ENCODE results near the gene PPM1E. TPM values are rescaled to one million over a fixed set of nuclear protein-coding genes. Genes with fewer than 3 reads are reported as not detected.

Gene PPM1E
- polyA plus RNA-seq, 1 donor (not counting 4 experiments of a cell fraction or from before 2014, with no cell fraction given): not detected

DNA sequence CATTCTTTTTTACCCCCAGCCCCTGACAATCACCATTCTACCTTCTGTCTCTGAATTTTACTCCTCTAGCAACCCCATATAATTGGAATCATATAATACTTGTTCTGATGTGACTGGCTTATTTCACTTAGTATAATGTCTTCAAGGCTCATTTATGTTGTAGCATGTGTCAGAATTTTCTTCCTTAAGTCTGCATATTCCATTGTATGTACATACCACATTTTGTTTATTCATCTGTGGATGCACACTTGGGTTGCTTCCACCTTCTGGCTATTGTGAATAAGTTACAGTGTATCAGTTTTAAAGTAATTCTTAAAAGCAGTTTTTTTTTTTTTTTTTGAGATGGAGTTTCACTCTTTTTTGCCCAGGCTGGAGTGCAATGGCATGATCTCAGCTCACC lies 24.7 kb upstream of the PPM1E start:
- dilution Hi-C loops (cut with MboI; ENCODE audit: extremely low pct_ligation_motif_present, low sequenced_read_pairs): no loop called here
- H3K9me3 ChIP-seq (ENCODE audit: control insufficient read depth, low read depth, low read length): no peaks in the 10 kb centered on the region
- H3K9ac ChIP-seq (ENCODE audit: control insufficient read depth, extremely low read depth, insufficient read depth, low read length): no peak overlapping the region
- H3K9me1 ChIP-seq (ENCODE audit: control insufficient read depth, extremely low read depth, insufficient read depth, low read length): no peaks in the 10 kb centered on the region
- no peak overlapping the region for H3K4me3 ChIP-seq (ENCODE audit: control insufficient read depth in 2 of 3, extremely low read depth in 1 of 3, insufficient read depth in 2 of 3, low read depth in 1 of 3, low read length in 3 of 3)
- no peak overlapping the region for H3K4me2 ChIP-seq (ENCODE audit: control insufficient read depth, extremely low read depth, insufficient read depth, low read depth, low read length)
- no peaks in the 10 kb centered on the region for H3K79me2 ChIP-seq (ENCODE audit: control insufficient read depth, insufficient read depth, low read length)
- no peaks in the 10 kb centered on the region for H3K36me3 ChIP-seq (ENCODE audit: control insufficient read depth in 2 of 2, extremely low read depth in 1 of 2, insufficient read depth in 2 of 2, low read length in 2 of 2)
- H3K4me1 ChIP-seq (ENCODE audit: control insufficient read depth, extremely low read depth, insufficient read depth, low read length): no peaks in the 10 kb centered on the region
- no peak for TF ChIP-seq EZH2 (IDR thresholded peaks at IDR 0.05; ENCODE audit: low read length)
- TF ChIP-seq, protein P1, sequence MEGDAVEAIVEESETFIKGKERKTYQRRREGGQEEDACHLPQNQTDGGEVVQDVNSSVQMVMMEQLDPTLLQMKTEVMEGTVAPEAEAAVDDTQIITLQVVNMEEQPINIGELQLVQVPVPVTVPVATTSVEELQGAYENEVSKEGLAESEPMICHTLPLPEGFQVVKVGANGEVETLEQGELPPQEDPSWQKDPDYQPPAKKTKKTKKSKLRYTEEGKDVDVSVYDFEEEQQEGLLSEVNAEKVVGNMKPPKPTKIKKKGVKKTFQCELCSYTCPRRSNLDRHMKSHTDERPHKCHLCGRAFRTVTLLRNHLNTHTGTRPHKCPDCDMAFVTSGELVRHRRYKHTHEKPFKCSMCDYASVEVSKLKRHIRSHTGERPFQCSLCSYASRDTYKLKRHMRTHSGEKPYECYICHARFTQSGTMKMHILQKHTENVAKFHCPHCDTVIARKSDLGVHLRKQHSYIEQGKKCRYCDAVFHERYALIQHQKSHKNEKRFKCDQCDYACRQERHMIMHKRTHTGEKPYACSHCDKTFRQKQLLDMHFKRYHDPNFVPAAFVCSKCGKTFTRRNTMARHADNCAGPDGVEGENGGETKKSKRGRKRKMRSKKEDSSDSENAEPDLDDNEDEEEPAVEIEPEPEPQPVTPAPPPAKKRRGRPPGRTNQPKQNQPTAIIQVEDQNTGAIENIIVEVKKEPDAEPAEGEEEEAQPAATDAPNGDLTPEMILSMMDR (optimal IDR thresholded peaks at IDR 0.05 in 1 of 3, IDR thresholded peaks at IDR 0.05 in 1 of 3, conservative IDR thresholded peaks at IDR 0.05 in 1 of 3; ENCODE audit: extremely low read depth in 1 of 3, insufficient read depth in 2 of 3, low read length in 3 of 3): no peak
- H2AFZ ChIP-seq (ENCODE audit: control insufficient read depth, low read length): no peak overlapping the region
- DNase-seq (ENCODE audit: low read depth, low spot score) (no peak), FAIRE-seq (no peak)
- H3K27ac ChIP-seq (ENCODE audit: control insufficient read depth, insufficient read depth, low read length): no peak overlapping the region
- H4K20me1 ChIP-seq (ENCODE audit: control insufficient read depth, extremely low read depth, insufficient read depth, low read length): no peaks in the 10 kb centered on the region
- H3K27me3 ChIP-seq (ENCODE audit: control insufficient read depth, extremely low read depth, insufficient read depth, low read length): no peaks in the 10 kb centered on the region

DNA sequence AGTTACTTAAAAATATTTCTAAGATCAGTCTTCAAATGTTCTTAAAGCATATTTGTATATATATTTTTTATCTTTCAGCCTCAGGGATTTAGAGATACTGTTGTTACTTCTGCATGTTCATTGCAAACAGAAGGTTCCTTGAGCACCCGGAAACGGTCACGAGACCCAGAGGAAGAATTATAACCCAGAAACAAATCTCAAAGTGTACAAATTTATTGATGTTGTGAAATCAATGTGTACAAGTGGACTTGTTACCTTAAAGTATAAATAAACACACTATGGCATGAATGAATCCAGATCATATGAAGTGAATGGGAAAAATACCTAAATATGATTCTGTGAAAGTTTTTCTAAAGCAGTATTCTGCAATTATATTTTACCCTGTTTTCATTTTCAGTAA lies 21.6 kb upstream of the PPM1E start:
- TF ChIP-seq, protein P1 (optimal IDR thresholded peaks at IDR 0.05 in 1 of 3, IDR thresholded peaks at IDR 0.05 in 1 of 3, conservative IDR thresholded peaks at IDR 0.05 in 1 of 3; ENCODE audit: extremely low read depth in 1 of 3, insufficient read depth in 2 of 3, low read length in 3 of 3): no peak
- TF ChIP-seq EZH2 (IDR thresholded peaks at IDR 0.05; ENCODE audit: low read length): no peak
- dilution Hi-C loops (cut with MboI; ENCODE audit: extremely low pct_ligation_motif_present, low sequenced_read_pairs): no loop called here
- Histone ChIP-seq H3K4me1 (ENCODE audit: control insufficient read depth, extremely low read depth, insufficient read depth, low read length) (no peaks in the 10 kb centered on the region), H3K79me2 (ENCODE audit: control insufficient read depth, insufficient read depth, low read length) (no peaks in the 10 kb centered on the region), H3K4me2 (ENCODE audit: control insufficient read depth, extremely low read depth, insufficient read depth, low read depth, low read length) (no peak overlapping the region), H2AFZ (ENCODE audit: control insufficient read depth, low read length) (no peak overlapping the region), H3K36me3 (ENCODE audit: control insufficient read depth in 2 of 2, extremely low read depth in 1 of 2, insufficient read depth in 2 of 2, low read length in 2 of 2) (no peaks in the 10 kb centered on the region), H3K4me3 (ENCODE audit: control insufficient read depth in 2 of 3, extremely low read depth in 1 of 3, insufficient read depth in 2 of 3, low read depth in 1 of 3, low read length in 3 of 3) (no peak overlapping the region), H3K9me1 (ENCODE audit: control insufficient read depth, extremely low read depth, insufficient read depth, low read length) (no peaks in the 10 kb centered on the region), H3K9me3 (ENCODE audit: control insufficient read depth, low read depth, low read length) (no peaks in the 10 kb centered on the region), H3K27me3 (ENCODE audit: control insufficient read depth, extremely low read depth, insufficient read depth, low read length) (no peaks in the 10 kb centered on the region), H4K20me1 (ENCODE audit: control insufficient read depth, extremely low read depth, insufficient read depth, low read length) (no peaks in the 10 kb centered on the region), H3K9ac (ENCODE audit: control insufficient read depth, extremely low read depth, insufficient read depth, low read length) (no peak overlapping the region), H3K27ac (ENCODE audit: control insufficient read depth, insufficient read depth, low read length) (no peak overlapping the region)
- DNase-seq (ENCODE audit: low read depth, low spot score) (no peak), FAIRE-seq (no peak)

All from keratinocyte (primary cell).